Naive thymus-derived CD4-positive, alpha-beta T cell (primary cell): Measurements from ENCODE around the gene SMIM7. TPM values are rescaled to one million over a fixed set of nuclear protein-coding genes. Genes with fewer than 3 reads are reported as not detected.

Source experiments
- ATAC-seq: fragments of 150-1000 bp; cut with Tn5 transposase; 2 replicates; pipeline ENCODE4 v1.10.0; 2021; ENCODE audit warnings: mild to moderate bottlenecking, moderate library complexity
- CTCF ChIA-PET: fragments of 350-600 bp; sonication (Branson Sonifier 250); formaldehyde crosslinking; loops from one replicate; lab custom pipeline; 2021; ENCODE audit warnings: antibody characterized with exemption; lab: Charles Lee
- POLR2A ChIA-PET: fragments of 350-600 bp; sonication (Branson Sonifier 250); formaldehyde crosslinking; loops from one replicate; lab custom pipeline; 2021; ENCODE audit warnings: antibody characterized with exemption, inconsistent platforms; lab: Charles Lee
- DNase-seq, 9 donors: peaks; one replicate each; pipeline versions ENCODE4 v3.0.0 to v3.0.0-alpha.2; 2020 to 2022; ENCODE audit warnings: mixed read lengths in 1 of 9
- H3K27ac ChIP-seq: one replicate; pipeline ENCODE4 v1.7.0; 2013; ENCODE audit warnings: mild to moderate bottlenecking, low read depth, low read length, moderate library complexity
- H3K27me3 ChIP-seq, 2 donors: one replicate each; pipeline ENCODE4 v1.7.0; 2013; ENCODE audit warnings: low read length in 2 of 2, mild to moderate bottlenecking in 2 of 2, moderate library complexity in 2 of 2; ENCODE audit not compliant: control insufficient read depth in 2 of 2, insufficient read depth in 2 of 2
- H3K36me3 ChIP-seq, 3 experiments: 1 replicate in 2 of 3; 2 replicates in 1 of 3; pipeline ENCODE4 v1.7.0; 2013; ENCODE audit warnings: low read length in 3 of 3, mild to moderate bottlenecking in 3 of 3, moderate library complexity in 1 of 3; ENCODE audit not compliant: insufficient read depth in 3 of 3, control insufficient read depth in 2 of 3
- H3K4me1 ChIP-seq, 2 donors: one replicate each; pipeline ENCODE4 v1.7.0; 2013; ENCODE audit warnings: low read length in 2 of 2, mild to moderate bottlenecking in 2 of 2, moderate library complexity in 1 of 2; ENCODE audit not compliant: control insufficient read depth in 2 of 2, insufficient read depth in 2 of 2
- H3K4me3 ChIP-seq: 2 replicates; pipeline ENCODE4 v1.7.0; 2013; ENCODE audit warnings: mild to moderate bottlenecking, low read length
- H3K9me3 ChIP-seq, 3 experiments: 1 replicate in 2 of 3; 2 replicates in 1 of 3; pipeline ENCODE4 v1.7.0; 2013; ENCODE audit warnings: low read length in 3 of 3; ENCODE audit not compliant: control insufficient read depth in 2 of 3
- H3K27ac Mint-ChIP-seq, 9 donors: one replicate each; pipeline ENCODE4 v1.8.0; 2020 to 2022; ENCODE audit warnings: mixed read lengths in 9 of 9, mild to moderate bottlenecking in 8 of 9, moderate library complexity in 5 of 9, inconsistent platforms in 2 of 9
- H3K27me3 Mint-ChIP-seq, 5 donors: one replicate each; pipeline ENCODE4 v1.8.0; 2021 to 2022; ENCODE audit warnings: mixed read lengths in 5 of 5, mild to moderate bottlenecking in 1 of 5
- H3K36me3 Mint-ChIP-seq, 5 donors: one replicate each; pipeline ENCODE4 v1.8.0; 2020 to 2022; ENCODE audit warnings: mixed read lengths in 5 of 5, mild to moderate bottlenecking in 3 of 5, inconsistent platforms in 1 of 5
- H3K4me1 Mint-ChIP-seq, 7 donors: one replicate each; pipeline ENCODE4 v1.8.0; 2020 to 2022; ENCODE audit warnings: mixed read lengths in 7 of 7, mild to moderate bottlenecking in 3 of 7, inconsistent platforms in 1 of 7
- H3K4me3 Mint-ChIP-seq, 10 donors: one replicate each; pipeline ENCODE4 v1.8.0; 2020 to 2022; ENCODE audit warnings: mild to moderate bottlenecking in 10 of 10, mixed read lengths in 10 of 10, moderate library complexity in 6 of 10, inconsistent platforms in 2 of 10
- H3K9me3 Mint-ChIP-seq, 11 donors: one replicate each; pipeline ENCODE4 v1.8.0; 2020 to 2022; ENCODE audit warnings: mixed read lengths in 11 of 11, mild to moderate bottlenecking in 4 of 11, inconsistent platforms in 1 of 11, moderate library complexity in 1 of 11
- intact Hi-C, 2 donors: fragments of 100-400 bp; cut with micrococcal nuclease; formaldehyde crosslinking; loops; one replicate each; pipeline ENCODE4 v1.15.1; 2023
- polyA plus RNA-seq, 2 donors: library from polyadenylated mRNA; unstranded; fragments of 300-500 nt; fragmentation: Illumina TruSeq; gene quantifications; one replicate each; pipeline ENCODE4 v1.2.3, GENCODE V29; 2021
- total RNA-seq, 6 experiments: library from RNA in 5 of 6; stranded (reverse) in 5 of 6; gene quantifications; 1 replicate in 5 of 6; 2 replicates in 1 of 6; pipeline ENCODE4 v1.2.3 and lab custom pipeline; 2021 to 2026

The SMIM7 gene
- total and polyA plus RNA-seq, 7 experiments from 2014 or later: 56.9 to 108 (median 78.5) TPM

- H3K36me3 ChIP-seq: peaks cover 0 to 7% (median 0%) of the 10 kb centered on the region in 3 experiments
- peaks cover 0 to 12% (median 0%) of the 10 kb centered on the region in 5 donors for H3K36me3 Mint-ChIP-seq
- H3K4me3 ChIP-seq: no peak overlapping the region
- intact Hi-C loops: no loop called here
- peak overlapping the region in 2 of 9 donors; percentile 11 to 39 for H3K27ac Mint-ChIP-seq
- no peaks in the 10 kb centered on the region for H3K27me3 ChIP-seq
- H3K4me1 ChIP-seq: no peaks in the 10 kb centered on the region
- ChIA-PET POLR2A (no interaction called here), CTCF (no interaction called here)
- H3K27ac ChIP-seq: no peak overlapping the region
- no peak for DNase-seq
- no peaks in the 10 kb centered on the region for H3K9me3 ChIP-seq
- H3K4me1 Mint-ChIP-seq: peaks cover 32 to 53% (median 43%) of the 10 kb centered on the region in 7 donors
- no peak overlapping the region for H3K4me3 Mint-ChIP-seq
- H3K9me3 Mint-ChIP-seq: no peaks in the 10 kb centered on the region
- ATAC-seq: no peak
- H3K27me3 Mint-ChIP-seq: no peaks in the 10 kb centered on the region
Observed at GRCh38 chr19:16603090-16603489, 56.9 kb downstream of the SMIM7 start.

GRCh38 chr19:16601378-16602052, 58.4 kb downstream of the SMIM7 start:
- Histone ChIP-seq H3K9me3 (no peaks in the 10 kb centered on the region), H3K27ac (no peak overlapping the region), H3K36me3 (peaks cover 0 to 7% (median 0%) of the 10 kb centered on the region in 3 experiments), H3K4me1 (no peaks in the 10 kb centered on the region), H3K4me3 (no peak overlapping the region), H3K27me3 (no peaks in the 10 kb centered on the region)
- peaks cover 39 to 60% (median 46%) of the 10 kb centered on the region in 7 donors for H3K4me1 Mint-ChIP-seq
- DNase-seq (no peak), ATAC-seq (no peak)
- H3K4me3 Mint-ChIP-seq: no peak overlapping the region
- CTCF ChIA-PET: interaction anchor here (0.6 kb wide), 1 partner anchor 38 kb away, joined by 6 read pairs; no protein-coding TSS in a partner anchor
- intact Hi-C loops: no loop called here
- POLR2A ChIA-PET: interaction anchor here (0.7 kb wide), 1 partner anchor 39 kb away, joined by 6 read pairs; no protein-coding TSS in a partner anchor
- H3K9me3 Mint-ChIP-seq: no peaks in the 10 kb centered on the region
- H3K27me3 Mint-ChIP-seq: no peaks in the 10 kb centered on the region
- peaks cover 0 to 12% (median 0%) of the 10 kb centered on the region in 5 donors for H3K36me3 Mint-ChIP-seq
- H3K27ac Mint-ChIP-seq: peak overlapping the region in 2 of 9 donors; percentile 13 to 64

GRCh38 chr19:16600824-16601223, 59.1 kb downstream of the SMIM7 start:
- H3K4me1 Mint-ChIP-seq: peaks cover 44 to 65% (median 52%) of the 10 kb centered on the region in 7 donors
- H3K27ac ChIP-seq: no peak overlapping the region
- intact Hi-C loops: no loop called here
- peak overlapping the region in 2 of 9 donors; percentile 28 to 59 for H3K27ac Mint-ChIP-seq
- H3K4me3 Mint-ChIP-seq: no peak overlapping the region
- H3K36me3 ChIP-seq: peaks cover 0 to 7% (median 0%) of the 10 kb centered on the region in 3 experiments
- H3K9me3 ChIP-seq: no peaks in the 10 kb centered on the region
- no peaks in the 10 kb centered on the region for H3K27me3 ChIP-seq
- DNase-seq: no peak
- H3K4me3 ChIP-seq: no peak overlapping the region
- peaks cover 1 to 3% of the 10 kb centered on the region in 2 donors for H3K4me1 ChIP-seq
- CTCF ChIA-PET: interaction anchor here (0.6 kb wide), 2 partner anchors 9 to 1327 kb away, joined by 3 to 5 read pairs; no protein-coding TSS in a partner anchor
- POLR2A ChIA-PET: interaction anchor here (0.7 kb wide), 1 partner anchor 40 kb away, joined by 6 read pairs; no protein-coding TSS in a partner anchor
- ATAC-seq: no peak
- H3K9me3 Mint-ChIP-seq: no peaks in the 10 kb centered on the region
- no peaks in the 10 kb centered on the region for H3K27me3 Mint-ChIP-seq
- H3K36me3 Mint-ChIP-seq: peaks cover 0 to 12% (median 0%) of the 10 kb centered on the region in 5 donors

GRCh38 chr19:16599655-16600346, 60.1 kb downstream of the SMIM7 start:
- ChIA-PET CTCF (interaction anchor here (0.6 kb wide), 2 partner anchors 8 to 1326 kb away, joined by 3 to 5 read pairs; no protein-coding TSS in a partner anchor), POLR2A (no interaction called here)
- H3K4me1 ChIP-seq: peaks cover 12 to 13% of the 10 kb centered on the region in 2 donors
- peaks cover 48 to 67% (median 52%) of the 10 kb centered on the region in 7 donors for H3K4me1 Mint-ChIP-seq
- DNase-seq (no peak), ATAC-seq (no peak)
- H3K27me3 Mint-ChIP-seq: no peaks in the 10 kb centered on the region
- intact Hi-C loops: no loop called here
- H3K36me3 Mint-ChIP-seq: peaks cover 0 to 6% (median 0%) of the 10 kb centered on the region in 5 donors
- H3K4me3 ChIP-seq: no peak overlapping the region
- no peak overlapping the region for H3K4me3 Mint-ChIP-seq
- no peak overlapping the region for H3K27ac ChIP-seq
- H3K9me3 ChIP-seq: no peaks in the 10 kb centered on the region
- H3K27ac Mint-ChIP-seq: peak overlapping the region in 3 of 9 donors; percentile 28 to 77 (median 59)
- H3K36me3 ChIP-seq: no peaks in the 10 kb centered on the region
- no peaks in the 10 kb centered on the region for H3K27me3 ChIP-seq
- H3K9me3 Mint-ChIP-seq: no peaks in the 10 kb centered on the region

DNA sequence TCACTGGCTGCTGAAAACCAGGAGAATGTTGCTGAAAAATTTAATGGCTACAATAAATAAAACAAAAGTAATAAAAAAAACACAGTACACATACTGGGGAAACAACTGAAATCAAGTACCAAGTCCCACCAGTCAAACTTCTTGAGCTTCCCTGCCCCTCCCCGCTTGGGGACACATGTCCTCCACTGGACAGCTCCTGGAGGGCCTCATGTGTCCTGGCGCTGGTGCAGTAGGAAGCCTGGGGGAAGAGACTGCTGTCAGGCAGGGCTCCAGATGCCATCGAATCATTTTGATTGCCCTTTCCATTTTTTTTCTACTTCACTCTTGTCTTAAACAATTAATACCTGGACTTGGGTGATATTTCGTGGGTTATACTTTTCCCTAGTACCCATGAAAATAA, 61.1 kb downstream of the SMIM7 start:
- Histone ChIP-seq H3K4me1 (peaks cover 21 to 22% of the 10 kb centered on the region in 2 donors), H3K4me3 (no peak overlapping the region), H3K27ac (no peak overlapping the region), H3K36me3 (no peaks in the 10 kb centered on the region), H3K27me3 (no peaks in the 10 kb centered on the region), H3K9me3 (no peaks in the 10 kb centered on the region)
- DNase-seq (no peak), ATAC-seq (no peak)
- Mint-ChIP-seq H3K4me3 (no peak overlapping the region), H3K27ac (peak overlapping the region in 3 of 9 donors; percentile 26 to 59 (median 28)), H3K9me3 (peaks cover 0 to 1% (median 0%) of the 10 kb centered on the region in 11 donors), H3K36me3 (peaks cover 0 to 3% (median 0%) of the 10 kb centered on the region in 5 donors), H3K4me1 (peaks cover 52 to 71% (median 55%) of the 10 kb centered on the region in 7 donors), H3K27me3 (no peaks in the 10 kb centered on the region)
- intact Hi-C loops: no loop called here
- ChIA-PET CTCF (no interaction called here), POLR2A (no interaction called here)

GRCh38 chr19:16596399-16596798, 63.5 kb downstream of the SMIM7 start:
- intact Hi-C loops: no loop called here
- Histone ChIP-seq H3K4me1 (peaks cover 32% of the 10 kb centered on the region in 2 donors), H3K9me3 (no peaks in the 10 kb centered on the region), H3K27ac (no peak overlapping the region), H3K4me3 (no peak overlapping the region), H3K27me3 (no peaks in the 10 kb centered on the region), H3K36me3 (no peaks in the 10 kb centered on the region)
- no peaks in the 10 kb centered on the region for H3K27me3 Mint-ChIP-seq
- peaks cover 49 to 76% (median 63%) of the 10 kb centered on the region in 7 donors for H3K4me1 Mint-ChIP-seq
- ChIA-PET CTCF (no interaction called here), POLR2A (interaction anchor here (1.2 to 1.7 kb wide), 2 partner anchors 12 to 30 kb away, joined by 3 to 6 read pairs; no protein-coding TSS in a partner anchor)
- H3K4me3 Mint-ChIP-seq: peak overlapping the region in 2 of 10 donors; percentile 45 to 85
- H3K27ac Mint-ChIP-seq: peak overlapping the region in 3 of 9 donors; percentile 22 to 94 (median 93)
- peaks cover 0 to 1% (median 0%) of the 10 kb centered on the region in 11 donors for H3K9me3 Mint-ChIP-seq
- H3K36me3 Mint-ChIP-seq: peaks cover 0 to 5% (median 0%) of the 10 kb centered on the region in 5 donors
- ATAC-seq: no peak
- DNase-seq: no peak
